ENCODE data around the gene ZBTB16. TPM values are rescaled to one million over a fixed set of nuclear protein-coding genes. Genes with fewer than 3 reads are reported as not detected.

The ZBTB16 gene
- total RNA-seq, 1 experiment from 2014 or later: 0.21 TPM

- Histone ChIP-seq H3K4me1 (ENCODE audit: control insufficient read depth, insufficient read depth, low read length) (no peaks in the 10 kb centered on the region), H3K36me3 (ENCODE audit: control insufficient read depth, insufficient read depth, low read length) (no peaks in the 10 kb centered on the region), H3K9me3 (ENCODE audit: control insufficient read depth, insufficient read depth, low read depth, low read length) (no peaks in the 10 kb centered on the region), H3K27me3 (ENCODE audit: control insufficient read depth, insufficient read depth, low read length) (peaks cover 45% of the 10 kb centered on the region), H3K4me3 (ENCODE audit: low read depth in 2 of 2, low read length in 2 of 2) (peak overlapping the region; percentile 48 to 60), H3K27ac (ENCODE audit: low read length) (no peak overlapping the region)
- TF ChIP-seq CTCF (IDR thresholded peaks at IDR 0.05) (no peak), POLR2AphosphoS5 (IDR thresholded peaks at IDR 0.05; ENCODE audit: low read depth, low read length) (no peak), REST (IDR thresholded peaks at IDR 0.05; ENCODE audit: insufficient read depth in 1 of 2, low read depth in 2 of 2, low read length in 1 of 2) (no peak), TCF7L2 (IDR thresholded peaks at IDR 0.05; ENCODE audit: low read depth, low read length) (no peak), SIN3A (IDR thresholded peaks at IDR 0.05; ENCODE audit: borderline replicate concordance, insufficient read depth, low read depth, low read length) (no peak)
- intact Hi-C loops (cut with micrococcal nuclease; ENCODE audit: unreplicated experiment) (no loop called here), in situ Hi-C loops (cut with HindIII; ENCODE audit: low pct_unique_long_range_greater_than_20kb, low sequenced_read_pairs) (no loop called here)
- DNase-seq (ENCODE audit: low read depth, low spot score): no peak
- POLR2A ChIA-PET: no interaction called here
- ATAC-seq: peak; percentile 77
- no TSS peak for BruUV-seq (replicated peaks)
- CTCF ChIA-PET: interaction anchor here (0.6 kb wide), 1 partner anchor 13 kb away, joined by 9 read pairs; no protein-coding TSS in a partner anchor
These were observed 1.0 kb downstream of the ZBTB16 start for GRCh38 chr11:114060392-114061047.

- POLR2A ChIA-PET: no interaction called here
- CTCF ChIA-PET: interaction anchor here (0.6 kb wide), 1 partner anchor 12 kb away, joined by 9 read pairs; no protein-coding TSS in a partner anchor
- H3K4me1 ChIP-seq (ENCODE audit: control insufficient read depth, insufficient read depth, low read length): no peaks in the 10 kb centered on the region
- BruUV-seq (replicated peaks): no TSS peak
- TF ChIP-seq POLR2AphosphoS5 (IDR thresholded peaks at IDR 0.05; ENCODE audit: low read depth, low read length) (no peak), SIN3A (IDR thresholded peaks at IDR 0.05; ENCODE audit: borderline replicate concordance, insufficient read depth, low read depth, low read length) (no peak), TCF7L2 (IDR thresholded peaks at IDR 0.05; ENCODE audit: low read depth, low read length) (no peak), REST (IDR thresholded peaks at IDR 0.05; ENCODE audit: insufficient read depth in 1 of 2, low read depth in 2 of 2, low read length in 1 of 2) (no peak), CTCF (IDR thresholded peaks at IDR 0.05) (no peak)
- peaks cover 47% of the 10 kb centered on the region for H3K27me3 ChIP-seq (ENCODE audit: control insufficient read depth, insufficient read depth, low read length)
- H3K9me3 ChIP-seq (ENCODE audit: control insufficient read depth, insufficient read depth, low read depth, low read length): no peaks in the 10 kb centered on the region
- H3K36me3 ChIP-seq (ENCODE audit: control insufficient read depth, insufficient read depth, low read length): no peaks in the 10 kb centered on the region
- in situ Hi-C loops (cut with HindIII; ENCODE audit: low pct_unique_long_range_greater_than_20kb, low sequenced_read_pairs) (no loop called here), intact Hi-C loops (cut with micrococcal nuclease; ENCODE audit: unreplicated experiment) (no loop called here)
- DNase-seq (ENCODE audit: low read depth, low spot score) (no peak), ATAC-seq (peak; percentile 60)
- no peak overlapping the region for H3K27ac ChIP-seq (ENCODE audit: low read length)
- peak overlapping the region; percentile 48 to 60 for H3K4me3 ChIP-seq (ENCODE audit: low read depth in 2 of 2, low read length in 2 of 2)
These were observed 1.7 kb downstream of the ZBTB16 start for GRCh38 chr11:114061048-114061680.

Data from Panc1 (cell line).